Heart left ventricle (tissue), 16 donors: ENCODE results near the gene EIF4E1B. TPM values are rescaled to one million over a fixed set of nuclear protein-coding genes. Genes with fewer than 3 reads are reported as not detected.

Source experiments
- ATAC-seq, 4 donors: fragments of 200-7000 bp; cut with Tn5 transposase; one replicate each; pipeline ENCODE4 v1.9.1; 2020 to 2022; ENCODE audit warnings: moderate library complexity in 4 of 4, mild to moderate bottlenecking in 3 of 4, moderate number of reproducible peaks in 1 of 4
- DNase-seq, 5 donors: peaks; one replicate each; pipeline ENCODE4 v3.0.0-alpha.2; 2020
- H3K27ac ChIP-seq, 12 donors: fragments of 200-600 bp; sonication (generic) in 4 of 12; one replicate each; pipeline versions ENCODE4 v1.5.0 to v1.8.0; 2016 to 2022; ENCODE audit warnings: mild to moderate bottlenecking in 2 of 12
- H3K27me3 ChIP-seq, 9 donors: fragments of 200-600 bp; sonication (generic) in 2 of 9; one replicate each; pipeline versions ENCODE4 v1.5.1 to v1.8.0; 2016 to 2022; ENCODE audit warnings: mild to moderate bottlenecking in 3 of 9
- H3K36me3 ChIP-seq, 9 donors: fragments of 200-600 bp; sonication (generic) in 2 of 9; one replicate each; pipeline versions ENCODE4 v1.5.0 to v1.8.0; 2018 to 2022; ENCODE audit warnings: mild to moderate bottlenecking in 2 of 9
- H3K4me1 ChIP-seq, 12 donors: fragments of 200-600 bp; sonication (generic) in 4 of 12; one replicate each; pipeline versions ENCODE4 v1.5.0 to v1.8.0; 2016 to 2022; ENCODE audit warnings: mild to moderate bottlenecking in 3 of 12
- H3K4me3 ChIP-seq, 12 donors: fragments of 200-600 bp; sonication (generic) in 4 of 12; one replicate each; pipeline versions ENCODE4 v1.5.0 to v1.8.0; 2017 to 2022; ENCODE audit warnings: mild to moderate bottlenecking in 9 of 12, moderate library complexity in 4 of 12
- H3K9me3 ChIP-seq, 12 donors: fragments of 200-600 bp; sonication (generic) in 4 of 12; one replicate each; pipeline versions ENCODE4 v1.5.0 to v1.8.0; 2016 to 2022; ENCODE audit warnings: mild to moderate bottlenecking in 1 of 12
- POLR2A ChIP-seq, 2 donors: fragments of 450-650 bp; IDR thresholded peaks; one replicate each; pipeline ENCODE4 v1.6.1; 2017; ENCODE audit warnings: antibody characterized with exemption in 2 of 2, mild to moderate bottlenecking in 2 of 2, moderate library complexity in 2 of 2
- WGBS, 4 donors: extraction: QIAGEN DNeasy Blood & Tissue Kit in 2 of 4; methylation state at CpG; one replicate each; pipeline versions ENCODE4 v1.1.5 to v1.1.7; 2013 to 2018; 5-methylcytosine and 5-hydroxymethylcytosine counted together
- intact Hi-C, 10 donors: fragments of 100-400 bp; cut with DNase I; formaldehyde crosslinking; loops; one replicate each; pipeline versions ENCODE4 v1.11.1 to v1.14.2; 2022
- microRNA-seq, 4 donors: library from miRNA; unstranded; fragments of <30 nt; microRNA quantifications; one replicate each; pipeline versions ENCODE4 to v1.2.0, GENCODE V29; 2017 to 2020
- polyA plus RNA-seq, 2 donors: library from polyadenylated mRNA; stranded (reverse); fragments of 200-250 nt; gene quantifications; one replicate each; pipeline ENCODE4 v1.2.3, GENCODE V29; 2013
- total RNA-seq, 9 donors: library from RNA; depleted of rRNA in 2 of 9; stranded (reverse); fragments of >200 nt in 2 of 9; fragmentation: NEBNext Ultra II Directional in 3 of 9; extraction: Animal tissue kit (Norgen Biotek cat#: 25700) in 3 of 9; gene quantifications; one replicate each; pipeline versions ENCODE4 v1.1.0 to v1.2.4, GENCODE V29; 2016 to 2023
- TF ChIP-seq, protein P1 (sequence below), 12 donors: fragments of 200-600 bp; sonication (generic) in 4 of 12; IDR thresholded peaks; one replicate each; pipeline versions ENCODE4 v1.5.0 to v1.8.0; 2018 to 2022; ENCODE audit warnings: antibody characterized with exemption in 12 of 12, mild to moderate bottlenecking in 5 of 12
- donor health status: ischemic (EF 13 %, LVEDD 7.1; RV severe dilation, severe dysfunction).
- donor health status: healthy with polysubstance abuse.
- donor health status: DM: no; HTN: yes; CAD: no.
- donor health status: DM: no; HTN: no; CAD: no.
- donor health status: ischemic (EF 25% LVEDD 6.9; RV normal size, moderate dysfunction).
- donor health status: ischemic (EF 25% LVEDD 5.7; RV mildly dilated, moderate dysfunction).
- donor health status: healthy.
- donor health status: DM: yes; HTN: yes; CAD: no.
- donor health status: ischemic (EF 35%, LVEDD 5.7; RV mildly dilated, moderate dysfunction).
- donor health status: nonischemic (EF 11% LVEDD 7.7; RV severe dilation, severe dysfunction).
- donor health status: DM: yes; HTN: yes; CAD: no.
- donor health status: PGD.
- donor health status: ischemic (EF 29% LVEDD 5.4; RV normal size, mild dysfunction).
- donor health status: nonischemic (EF 23%, LVEDD 6.1; RV moderate dilation, normal function).

The EIF4E1B gene
- total and polyA plus RNA-seq, 11 donors = not detected

DNA sequence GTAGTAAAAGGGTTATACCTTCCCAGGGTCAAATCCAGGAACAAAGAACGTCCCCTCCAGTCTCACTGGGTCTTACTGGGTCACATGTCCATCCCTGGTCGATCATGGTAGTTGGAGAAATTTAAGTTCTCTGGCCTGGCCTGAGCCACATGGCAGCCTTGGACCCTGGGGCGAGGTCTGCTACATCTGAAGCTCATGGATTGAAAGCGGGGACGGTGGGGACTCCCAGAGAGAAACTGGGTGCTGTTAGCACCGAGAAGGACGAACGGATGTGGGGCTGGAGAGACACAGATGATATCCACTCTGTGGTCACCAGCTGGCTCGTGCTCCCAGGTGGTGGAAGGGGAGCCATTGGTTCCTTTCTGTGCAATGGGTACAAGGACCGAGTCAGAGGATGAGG is 63.7 kb downstream of the EIF4E1B start:
- TF ChIP-seq POLR2A (IDR thresholded peaks at IDR 0.05) = no peak
- TF ChIP-seq, protein P1, sequence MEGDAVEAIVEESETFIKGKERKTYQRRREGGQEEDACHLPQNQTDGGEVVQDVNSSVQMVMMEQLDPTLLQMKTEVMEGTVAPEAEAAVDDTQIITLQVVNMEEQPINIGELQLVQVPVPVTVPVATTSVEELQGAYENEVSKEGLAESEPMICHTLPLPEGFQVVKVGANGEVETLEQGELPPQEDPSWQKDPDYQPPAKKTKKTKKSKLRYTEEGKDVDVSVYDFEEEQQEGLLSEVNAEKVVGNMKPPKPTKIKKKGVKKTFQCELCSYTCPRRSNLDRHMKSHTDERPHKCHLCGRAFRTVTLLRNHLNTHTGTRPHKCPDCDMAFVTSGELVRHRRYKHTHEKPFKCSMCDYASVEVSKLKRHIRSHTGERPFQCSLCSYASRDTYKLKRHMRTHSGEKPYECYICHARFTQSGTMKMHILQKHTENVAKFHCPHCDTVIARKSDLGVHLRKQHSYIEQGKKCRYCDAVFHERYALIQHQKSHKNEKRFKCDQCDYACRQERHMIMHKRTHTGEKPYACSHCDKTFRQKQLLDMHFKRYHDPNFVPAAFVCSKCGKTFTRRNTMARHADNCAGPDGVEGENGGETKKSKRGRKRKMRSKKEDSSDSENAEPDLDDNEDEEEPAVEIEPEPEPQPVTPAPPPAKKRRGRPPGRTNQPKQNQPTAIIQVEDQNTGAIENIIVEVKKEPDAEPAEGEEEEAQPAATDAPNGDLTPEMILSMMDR (IDR thresholded peaks at IDR 0.05) = no peak
- Histone ChIP-seq H3K9me3 (no peaks in the 10 kb centered on the region), H3K4me1 (peaks cover 0 to 14% (median 1%) of the 10 kb centered on the region in 12 donors), H3K36me3 (no peaks in the 10 kb centered on the region), H3K4me3 (no peak overlapping the region), H3K27me3 (peaks cover 0 to 86% (median 18%) of the 10 kb centered on the region in 9 donors), H3K27ac (no peak overlapping the region)
- intact Hi-C loops = no loop called here
- peak in 1 of 5 donors; percentile 11 for DNase-seq
- 83 to 87% (median 87%) methylated on average over 10 of the region's 10 CpGs for WGBS, 4 donors
- ATAC-seq = no peak

DNA sequence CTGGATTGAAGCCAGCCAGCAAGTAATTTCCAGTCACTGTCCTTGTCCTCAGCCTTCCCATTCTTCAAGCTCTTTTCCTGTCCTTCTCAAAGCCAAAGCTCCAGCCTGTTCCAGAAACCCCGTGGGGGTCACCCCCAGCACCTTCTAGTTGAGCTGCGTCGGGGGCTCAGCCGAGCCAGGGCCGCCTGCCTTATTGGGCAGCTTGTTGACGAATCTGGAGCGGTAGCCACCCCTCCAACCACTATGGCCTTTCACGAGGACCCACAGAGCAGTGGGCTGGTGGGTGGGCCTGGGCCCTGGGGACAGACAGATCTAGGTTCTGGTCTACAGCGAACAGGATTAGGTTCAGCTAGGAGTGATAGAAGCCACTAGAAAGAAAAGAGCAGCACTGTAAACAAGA is 64.2 kb downstream of the EIF4E1B start:
- intact Hi-C loops = no loop called here
- DNase-seq (peak in 1 of 5 donors; percentile 8), ATAC-seq (peak in 1 of 4 donors; percentile 20)
- peaks cover 3 to 89% (median 22%) of the 10 kb centered on the region in 9 donors for H3K27me3 ChIP-seq
- peak overlapping the region in 1 of 12 donors; percentile 3 for H3K27ac ChIP-seq
- 58 to 74% (median 69%) methylated on average over 9 of the region's 9 CpGs for WGBS, 4 donors
- H3K9me3 ChIP-seq = no peaks in the 10 kb centered on the region
- H3K4me3 ChIP-seq = no peak overlapping the region
- peaks cover 0 to 14% (median 1%) of the 10 kb centered on the region in 12 donors for H3K4me1 ChIP-seq
- H3K36me3 ChIP-seq = no peaks in the 10 kb centered on the region
- no peak for TF ChIP-seq POLR2A (IDR thresholded peaks at IDR 0.05)
- TF ChIP-seq, protein P1 (IDR thresholded peaks at IDR 0.05) = no peak

DNA sequence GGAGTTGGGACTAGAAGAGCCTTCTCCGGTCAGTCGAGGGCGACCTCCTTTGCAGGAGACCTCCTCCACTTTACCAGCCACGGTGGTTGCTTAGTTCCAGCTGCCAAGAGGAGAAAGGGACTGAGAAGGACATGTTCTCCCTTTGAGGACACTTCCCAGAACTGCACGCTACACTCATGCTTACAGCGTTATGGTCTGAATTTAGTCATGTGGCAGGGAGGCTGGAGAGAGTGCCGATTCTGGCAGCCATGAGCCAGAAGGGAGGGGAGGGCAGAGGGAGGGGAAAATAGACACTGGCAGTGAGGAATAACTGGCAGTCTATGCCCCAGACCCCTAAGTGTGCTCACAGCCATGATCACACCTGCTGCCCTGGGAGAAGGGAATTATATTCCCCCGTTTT is 64.6 kb downstream of the EIF4E1B start:
- 54 to 60% (median 57%) methylated on average over 8 of the region's 8 CpGs for WGBS, 4 donors
- TF ChIP-seq, protein P1 (IDR thresholded peaks at IDR 0.05) = no peak
- no peak for TF ChIP-seq POLR2A (IDR thresholded peaks at IDR 0.05)
- peaks cover 0 to 14% (median 1%) of the 10 kb centered on the region in 12 donors for H3K4me1 ChIP-seq
- no peaks in the 10 kb centered on the region for H3K36me3 ChIP-seq
- H3K27ac ChIP-seq = peak overlapping the region in 1 of 12 donors; percentile 3
- DNase-seq = peak in 1 of 5 donors; percentile 53
- ATAC-seq = peak; percentile 66 to 88 (median 84)
- H3K9me3 ChIP-seq = no peaks in the 10 kb centered on the region
- no peak overlapping the region for H3K4me3 ChIP-seq
- intact Hi-C loops = no loop called here
- peaks cover 3 to 93% (median 27%) of the 10 kb centered on the region in 9 donors for H3K27me3 ChIP-seq

Small RNAs within 50 kb of the gene (microRNA-seq; reads per million reads assigned to microRNA genes)
- 0 reads per million in 4 donors for gene MIR4281

Other genes starting within 250 kb of the EIF4E1B start
- gene NOP16, start 242.1 kb upstream of the EIF4E1B start, total RNA-seq = 10 to 100 TPM in 8 of 9 donors, 1 to 10 TPM in 1; 9.3 to 33.9 (median 15.8) TPM
- gene NOP16, start 242.1 kb upstream of the EIF4E1B start, polyA plus RNA-seq = 10 to 100 TPM; 33.4 to 83.4 TPM
- gene HIGD2A, start 241.9 kb upstream of the EIF4E1B start, total RNA-seq = 100 to 1,000 TPM; 177 to 318 (median 218) TPM
- 100 to 1,000 TPM; 229 to 454 TPM for gene HIGD2A, start 241.9 kb upstream of the EIF4E1B start, polyA plus RNA-seq
- gene CLTB, start 214.1 kb upstream of the EIF4E1B start, total RNA-seq = 100 to 1,000 TPM; 185 to 401 (median 231) TPM
- 100 to 1,000 TPM; 461 to 464 TPM for gene CLTB, start 214.1 kb upstream of the EIF4E1B start, polyA plus RNA-seq
- gene FAF2, start 182.3 kb upstream of the EIF4E1B start, total RNA-seq = 10 to 100 TPM; 11.6 to 20.8 (median 13.6) TPM
- gene FAF2, start 182.3 kb upstream of the EIF4E1B start, polyA plus RNA-seq = 10 to 100 TPM in 1 of 2 donors, 1 to 10 TPM in 1; 6.6 to 15.0 TPM
- gene RNF44, start 93.3 kb upstream of the EIF4E1B start, total RNA-seq = 10 to 100 TPM in 8 of 9 donors, 1 to 10 TPM in 1; 9.2 to 35.7 (median 21.0) TPM
- 10 to 100 TPM; 14.4 to 14.8 TPM for gene RNF44, start 93.3 kb upstream of the EIF4E1B start, polyA plus RNA-seq
- gene CDHR2, start 81.3 kb upstream of the EIF4E1B start, total RNA-seq = under 1 TPM in 4 of 9 donors, not detected in 5; 0.08 to 0.67 (median 0.40) TPM
- under 1 TPM in 1 of 2 donors, not detected in 1; 0.07 TPM for gene CDHR2, start 81.3 kb upstream of the EIF4E1B start, polyA plus RNA-seq
- gene GPRIN1, start 20.5 kb upstream of the EIF4E1B start, total RNA-seq = 1 to 10 TPM in 1 of 9 donors, under 1 TPM in 8; 0.25 to 1.9 (median 0.48) TPM
- gene GPRIN1, start 20.5 kb upstream of the EIF4E1B start, polyA plus RNA-seq = under 1 TPM; 0.15 to 0.36 TPM
- gene SNCB, start 141 bp upstream of the EIF4E1B start, total RNA-seq = under 1 TPM in 1 of 9 donors, not detected in 8; 0.23 TPM
- gene SNCB, start 141 bp upstream of the EIF4E1B start, polyA plus RNA-seq = not detected
- 10 to 100 TPM; 22.2 to 53.1 (median 30.9) TPM for gene TSPAN17, start 16.8 kb downstream of the EIF4E1B start, total RNA-seq
- 10 to 100 TPM; 15.4 to 59.3 TPM for gene TSPAN17, start 16.8 kb downstream of the EIF4E1B start, polyA plus RNA-seq
- gene UNC5A, start 179.9 kb downstream of the EIF4E1B start, total RNA-seq = under 1 TPM in 4 of 9 donors, not detected in 5; 0.09 to 0.43 (median 0.20) TPM
- not detected for gene UNC5A, start 179.9 kb downstream of the EIF4E1B start, polyA plus RNA-seq